ENCODE data around the gene HIP1. TPM values are rescaled to one million over a fixed set of nuclear protein-coding genes. Genes with fewer than 3 reads are reported as not detected.
A peak's percentile ranks its signal among the peaks of the same experiment; 100 is the strongest.

HIP1 gene
- total RNA-seq, 4 donors from 2014 or later, result 3.2 to 9.5 (median 6.4) TPM

DNA sequence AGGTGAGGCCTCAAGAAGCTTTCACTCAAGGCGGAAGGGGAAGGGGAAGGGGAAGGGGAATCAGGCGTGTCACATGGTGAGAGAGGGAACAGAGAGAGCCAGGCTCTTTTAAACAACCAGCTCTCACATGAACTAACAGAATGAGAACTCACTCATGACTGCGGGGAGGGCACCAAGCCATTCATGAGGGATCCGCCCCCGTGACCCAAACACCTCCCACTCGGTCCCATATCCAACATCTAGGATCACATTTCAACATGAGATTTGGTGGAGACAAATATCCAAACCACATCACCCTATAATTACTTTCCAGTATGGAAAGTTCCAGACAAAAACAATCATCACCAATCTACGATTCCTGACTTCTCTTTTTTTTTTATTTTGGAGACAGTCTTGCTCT, 22.9 kb downstream of the HIP1 start:
- H3K4me1 ChIP-seq, result peaks cover 0 to 22% (median 14%) of the 10 kb centered on the region in 3 donors
- H3K27ac ChIP-seq, result no peak overlapping the region

GRCh38 chr7:75712517-75713361, 26.0 kb downstream of the HIP1 start:
- WGBS, 2 donors, result 75 to 83% methylated on average over 4 of the region's 4 CpGs
- peaks cover 0 to 18% (median 12%) of the 10 kb centered on the region in 3 donors for H3K9me3 ChIP-seq
- H3K4me3 ChIP-seq, result no peak overlapping the region
- peaks cover 0 to 22% (median 14%) of the 10 kb centered on the region in 3 donors for H3K4me1 ChIP-seq
- no peaks in the 10 kb centered on the region for H3K27me3 ChIP-seq
- DNase-seq, result no peak
- intact Hi-C loops (cut with DNase I), result no loop called here
- H3K27ac ChIP-seq, result peak overlapping the region in 3 of 4 donors; percentile 39 to 76 (median 61)
- H3K36me3 ChIP-seq, result no peaks in the 10 kb centered on the region
- TF ChIP-seq CTCF (IDR thresholded peaks at IDR 0.05) (no peak), POLR2A (IDR thresholded peaks at IDR 0.05) (no peak)

More for the DNA sequence above, 22.9 kb downstream of the HIP1 start:
- no peaks in the 10 kb centered on the region for H3K27me3 ChIP-seq
- 84 to 88% methylated on average over 7 of the region's 7 CpGs for WGBS, 2 donors
- H3K9me3 ChIP-seq, result no peaks in the 10 kb centered on the region
- no peak overlapping the region for H3K4me3 ChIP-seq
- no peaks in the 10 kb centered on the region for H3K36me3 ChIP-seq
- DNase-seq, result no peak
- TF ChIP-seq CTCF (IDR thresholded peaks at IDR 0.05) (no peak), POLR2A (IDR thresholded peaks at IDR 0.05) (no peak)
- intact Hi-C loops (cut with DNase I), result no loop called here

DNA sequence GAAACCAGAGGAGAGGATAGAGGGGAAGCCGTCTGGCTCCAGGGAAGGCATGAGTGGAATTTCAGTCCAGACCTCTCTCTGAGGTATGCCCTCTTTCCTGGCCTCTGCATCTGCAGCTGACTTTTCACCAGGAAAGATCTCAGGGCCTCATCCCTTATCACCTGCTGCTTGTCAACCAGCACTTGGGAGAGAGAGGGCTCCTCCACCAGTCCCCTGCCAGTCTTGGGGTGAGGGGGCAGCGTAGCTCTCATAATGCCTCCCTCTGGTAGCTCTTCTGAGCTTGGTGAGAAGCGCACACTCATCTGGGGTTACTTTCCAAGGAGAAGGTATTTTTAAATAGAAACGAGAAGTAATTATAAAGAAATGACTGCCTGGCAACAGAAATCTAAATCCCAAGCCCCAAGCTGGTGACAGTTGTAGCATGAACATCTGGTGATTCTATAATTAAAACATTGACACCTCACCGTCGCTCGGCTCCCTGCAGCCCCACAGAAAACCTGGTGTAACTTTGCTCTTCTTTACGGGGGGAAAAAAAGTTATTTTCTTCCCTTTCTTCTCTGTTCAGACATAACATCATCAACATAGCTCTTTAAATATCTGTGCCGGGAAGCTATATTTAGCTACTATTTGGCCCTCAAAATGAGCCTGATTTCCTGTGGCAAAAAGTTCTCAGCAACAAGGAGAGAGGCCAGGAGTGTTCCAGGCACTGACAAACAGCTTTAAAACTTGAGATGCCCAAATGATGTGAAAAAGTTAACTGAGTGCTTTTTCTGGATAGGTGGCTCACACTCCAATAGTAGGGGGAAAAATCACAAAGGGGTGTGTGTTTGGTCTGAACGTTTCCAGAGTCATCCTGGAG, 26.9 kb downstream of the HIP1 start:
- intact Hi-C loops (cut with DNase I), result no loop called here
- DNase-seq, result no peak
- 43 to 58% methylated on average over 10 of the region's 10 CpGs for WGBS, 2 donors

DNA sequence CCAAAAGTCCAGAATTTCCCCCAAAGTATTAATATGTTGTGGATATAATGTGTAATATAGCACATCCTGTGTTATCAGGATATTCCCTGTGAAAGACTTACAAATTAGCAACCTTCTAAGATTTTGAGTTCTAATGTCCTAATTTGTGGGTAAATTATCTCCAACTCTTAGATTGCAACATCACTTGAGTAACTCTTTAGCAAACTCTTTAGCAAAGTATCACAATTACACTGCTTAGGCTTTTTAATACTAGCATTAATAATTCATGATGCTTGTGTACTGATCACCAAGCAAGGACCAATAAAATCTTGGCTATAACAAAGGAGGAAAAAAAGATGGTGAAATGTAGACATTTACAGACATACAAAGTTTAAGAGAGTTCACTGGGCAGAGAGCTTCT, 27.7 kb downstream of the HIP1 start:
- peaks cover 0 to 18% (median 12%) of the 10 kb centered on the region in 3 donors for H3K9me3 ChIP-seq
- no peak for TF ChIP-seq CTCF (IDR thresholded peaks at IDR 0.05)
- no peak for TF ChIP-seq POLR2A (IDR thresholded peaks at IDR 0.05)
- H3K36me3 ChIP-seq, result no peaks in the 10 kb centered on the region
- H3K27me3 ChIP-seq, result no peaks in the 10 kb centered on the region
- H3K4me3 ChIP-seq, result no peak overlapping the region
- DNase-seq, result no peak
- peak overlapping the region in 2 of 4 donors; percentile 61 to 76 for H3K27ac ChIP-seq
- H3K4me1 ChIP-seq, result peaks cover 0 to 22% (median 14%) of the 10 kb centered on the region in 3 donors
- intact Hi-C loops (cut with DNase I), result no loop called here

More for the DNA sequence above, 26.9 kb downstream of the HIP1 start:
- Histone ChIP-seq H3K9me3 (peaks cover 0 to 18% (median 12%) of the 10 kb centered on the region in 3 donors), H3K27ac (peak overlapping the region; percentile 30 to 76 (median 50)), H3K27me3 (no peaks in the 10 kb centered on the region), H3K4me1 (peaks cover 0 to 22% (median 14%) of the 10 kb centered on the region in 3 donors), H3K4me3 (no peak overlapping the region), H3K36me3 (no peaks in the 10 kb centered on the region)
- TF ChIP-seq CTCF (IDR thresholded peaks at IDR 0.05), result no peak
- TF ChIP-seq POLR2A (IDR thresholded peaks at IDR 0.05), result no peak

DNA sequence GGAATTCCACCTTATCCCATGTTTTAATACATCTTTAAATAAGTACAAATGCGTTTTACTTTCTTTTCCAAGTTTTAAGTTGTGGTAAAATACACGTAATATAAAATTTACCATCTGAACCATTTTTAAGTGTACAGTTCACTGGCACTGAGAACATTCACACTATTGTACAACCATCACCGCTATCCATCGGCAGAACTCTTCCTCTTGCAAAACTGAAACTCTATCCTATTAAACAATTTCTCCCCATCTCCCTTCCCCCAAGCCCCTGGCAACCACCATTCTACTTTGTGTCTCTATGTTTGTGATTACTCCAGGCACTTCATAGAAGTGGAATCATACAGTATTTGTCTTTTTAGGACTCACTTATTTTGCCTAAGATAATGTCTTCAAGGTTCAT, 33.8 kb downstream of the HIP1 start:
- intact Hi-C loops (cut with DNase I), result no loop called here
- Histone ChIP-seq H3K27ac (no peak overlapping the region), H3K27me3 (no peaks in the 10 kb centered on the region), H3K4me1 (no peaks in the 10 kb centered on the region), H3K36me3 (no peaks in the 10 kb centered on the region), H3K9me3 (peaks cover 0 to 11% (median 6%) of the 10 kb centered on the region in 3 donors), H3K4me3 (no peak overlapping the region)
- TF ChIP-seq POLR2A (IDR thresholded peaks at IDR 0.05), result no peak
- TF ChIP-seq CTCF (IDR thresholded peaks at IDR 0.05), result no peak
- DNase-seq, result no peak
- 76 to 83% methylated on average over 4 of the region's 4 CpGs for WGBS, 2 donors

Measured in esophagus squamous epithelium (tissue), 5 donors.